ENCODE results near the gene TRMT5.

DNA sequence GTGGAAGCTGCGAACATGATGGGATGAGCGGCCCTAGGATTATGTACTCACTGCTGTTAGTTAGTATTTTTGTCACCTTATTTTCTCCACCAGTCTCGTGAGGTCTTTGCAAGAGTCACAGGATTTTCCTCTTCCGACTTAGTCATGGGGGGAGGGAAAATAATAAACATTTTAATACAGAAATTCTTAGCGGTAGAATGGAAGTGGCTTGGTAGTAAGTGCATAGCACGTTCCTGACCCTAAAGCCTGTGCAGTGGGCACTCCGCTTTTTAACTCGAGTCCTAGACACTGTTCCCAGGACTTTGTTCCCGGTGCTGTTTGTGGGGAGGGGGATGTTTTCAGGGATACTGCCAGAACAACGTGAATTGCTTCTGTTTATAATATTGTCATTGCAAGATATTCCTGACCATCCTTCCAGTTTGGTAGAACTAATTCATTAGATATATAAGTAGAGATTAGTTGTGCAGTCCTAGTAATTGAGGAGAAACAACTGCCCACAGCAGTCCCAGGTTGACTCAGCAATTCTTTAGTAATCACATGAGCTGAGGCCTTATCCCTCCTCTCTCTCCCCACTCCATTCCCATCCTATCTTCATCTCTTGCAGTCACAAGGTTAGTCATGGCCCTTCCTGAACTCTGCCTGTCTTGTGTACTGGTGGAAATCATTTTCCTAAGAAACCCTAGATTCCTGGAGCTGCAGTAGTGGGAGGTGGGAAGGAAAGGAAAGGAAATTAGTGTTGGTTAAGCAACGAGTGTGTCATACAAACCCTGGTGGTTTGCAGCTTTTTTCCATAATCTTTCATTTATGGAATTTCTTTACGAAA lies 965 bp upstream of the TRMT5 start:
- no peak for TF ChIP-seq CTCF (IDR thresholded peaks at IDR 0.05)
- TF ChIP-seq EZH2 (IDR thresholded peaks at IDR 0.05; ENCODE audit: borderline replicate concordance, insufficient read depth, low read depth, low read length, poor library complexity, severe bottlenecking): no peak

Data from B cell (primary cell).